Bronchus fibroblast of lung (primary cell): ENCODE data around the gene MEF2A. TPM values are rescaled to one million over a fixed set of nuclear protein-coding genes. Genes with fewer than 3 reads are reported as not detected.

ENCODE experiments used
- total RNA-seq: library from RNA; depleted of rRNA; stranded (reverse); fragments of >200 nt; gene quantifications from 2 replicates; pipeline ENCODE4 v1.2.3, GENCODE V29; 2015

The MEF2A gene
- total RNA-seq: 11.6 and 17.7 TPM in 2 replicates

GRCh38 chr15:99565299-99566156 is at the start of gene MEF2A:
MEF2A (plus strand) TSS chr15:99565984; CDS start chr15:99633120, 67,136 bp downstream.

GRCh38 chr15:99733268-99734039 is 167.7 kb downstream of the MEF2A start, which contains the start of gene LYSMD4:
LYSMD4 (minus strand) TSS chr15:99733437; CDS start chr15:99731999, 1,438 bp downstream.

Other genes starting within 250 kb of the MEF2A start
- 3.4 and 6.8 TPM in 2 replicates for gene LYSMD4, start 167.5 kb downstream of the MEF2A start, total RNA-seq